Measurements from ENCODE around the gene LTA4H.

LTA4H gene

DNA sequence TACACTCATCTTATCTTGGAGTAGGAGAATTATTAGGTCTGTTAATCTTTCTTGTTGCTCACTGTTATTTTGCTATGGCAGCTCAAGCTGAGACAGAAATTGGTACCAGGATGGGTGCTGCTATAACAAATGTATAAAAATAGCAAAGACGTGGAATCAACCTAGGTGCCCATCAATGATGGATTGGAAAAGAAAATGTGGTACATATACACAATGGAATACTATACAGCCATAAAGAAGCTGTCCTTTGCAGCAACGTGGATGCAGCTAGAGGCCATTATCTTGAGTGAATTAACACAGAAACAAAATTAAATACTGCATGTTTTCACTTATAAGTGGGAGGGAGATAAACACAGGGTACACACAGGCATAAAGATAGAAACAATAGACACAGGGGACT, 14.8 kb upstream of the LTA4H start:
- Histone ChIP-seq H3K4me1 (ENCODE audit: insufficient read depth, low read length) (peaks cover 11% of the 10 kb centered on the region), H3K36me3 (ENCODE audit: insufficient read depth, low read length) (no peaks in the 10 kb centered on the region), H3K4me3 (ENCODE audit: low read length) (no peak overlapping the region), H2AFZ (ENCODE audit: low read depth, low read length) (no peak overlapping the region), H3K27me3 (ENCODE audit: insufficient read depth, low read length) (no peaks in the 10 kb centered on the region), H3K9me3 (ENCODE audit: low read length) (peaks cover 4% of the 10 kb centered on the region)

DNA sequence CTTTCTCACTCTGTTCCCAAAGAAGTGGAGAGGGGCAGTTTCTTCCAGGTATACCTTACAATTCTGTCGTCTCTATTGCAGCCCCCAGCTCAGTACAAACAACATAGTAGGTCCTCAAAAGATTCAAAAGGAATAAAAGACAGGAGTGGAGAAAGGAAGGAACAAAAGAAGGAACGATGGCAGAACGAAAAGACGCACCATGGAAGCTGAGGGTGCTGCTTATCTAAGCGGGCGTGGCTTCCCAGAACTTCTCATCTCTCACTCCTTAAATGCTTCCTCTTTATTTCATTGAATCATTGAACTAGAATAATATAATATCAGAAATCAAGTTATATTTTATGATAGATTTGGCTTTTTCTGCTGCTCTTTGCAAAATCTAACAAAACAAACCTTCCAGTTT, 13.7 kb upstream of the LTA4H start:
- Histone ChIP-seq H3K36me3 (ENCODE audit: insufficient read depth, low read length) (no peaks in the 10 kb centered on the region), H3K27me3 (ENCODE audit: insufficient read depth, low read length) (no peaks in the 10 kb centered on the region), H3K4me3 (ENCODE audit: low read length) (no peak overlapping the region), H3K4me1 (ENCODE audit: insufficient read depth, low read length) (peaks cover 9% of the 10 kb centered on the region), H2AFZ (ENCODE audit: low read depth, low read length) (no peak overlapping the region), H3K9me3 (ENCODE audit: low read length) (peaks cover 4% of the 10 kb centered on the region)

DNA sequence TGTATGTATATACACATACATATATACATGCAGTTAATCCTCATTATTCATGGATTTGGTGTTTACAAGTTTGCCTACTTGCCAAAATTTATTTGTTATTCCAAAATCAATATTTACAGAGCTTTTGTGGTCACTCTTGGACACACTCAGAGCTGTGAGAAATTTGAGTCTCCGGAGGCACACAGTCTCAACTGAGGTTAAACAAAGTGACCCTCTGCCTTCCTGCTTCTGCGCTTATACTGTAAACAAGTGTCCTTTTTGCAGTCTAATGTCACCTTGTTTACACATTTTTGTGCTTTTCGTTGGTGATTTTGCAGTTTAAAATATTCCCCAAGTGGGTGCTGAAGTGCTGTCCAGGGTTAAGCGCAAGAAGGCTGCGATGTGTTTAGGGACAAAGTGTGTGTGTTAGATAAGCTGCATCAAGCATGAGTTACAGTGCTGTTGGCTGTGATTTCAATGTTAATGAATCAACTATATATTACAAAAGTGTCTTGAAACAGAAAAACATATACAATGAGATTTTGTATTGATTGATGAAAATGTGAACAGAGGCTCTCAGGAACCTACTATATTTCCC, 13.1 kb upstream of the LTA4H start:
- Histone ChIP-seq H2AFZ (ENCODE audit: low read depth, low read length) (no peak overlapping the region), H3K4me3 (ENCODE audit: low read length) (no peak overlapping the region), H3K27me3 (ENCODE audit: insufficient read depth, low read length) (no peaks in the 10 kb centered on the region), H3K9me3 (ENCODE audit: low read length) (peaks cover 4% of the 10 kb centered on the region), H3K4me1 (ENCODE audit: insufficient read depth, low read length) (peaks cover 3% of the 10 kb centered on the region), H3K36me3 (ENCODE audit: insufficient read depth, low read length) (no peaks in the 10 kb centered on the region)

DNA sequence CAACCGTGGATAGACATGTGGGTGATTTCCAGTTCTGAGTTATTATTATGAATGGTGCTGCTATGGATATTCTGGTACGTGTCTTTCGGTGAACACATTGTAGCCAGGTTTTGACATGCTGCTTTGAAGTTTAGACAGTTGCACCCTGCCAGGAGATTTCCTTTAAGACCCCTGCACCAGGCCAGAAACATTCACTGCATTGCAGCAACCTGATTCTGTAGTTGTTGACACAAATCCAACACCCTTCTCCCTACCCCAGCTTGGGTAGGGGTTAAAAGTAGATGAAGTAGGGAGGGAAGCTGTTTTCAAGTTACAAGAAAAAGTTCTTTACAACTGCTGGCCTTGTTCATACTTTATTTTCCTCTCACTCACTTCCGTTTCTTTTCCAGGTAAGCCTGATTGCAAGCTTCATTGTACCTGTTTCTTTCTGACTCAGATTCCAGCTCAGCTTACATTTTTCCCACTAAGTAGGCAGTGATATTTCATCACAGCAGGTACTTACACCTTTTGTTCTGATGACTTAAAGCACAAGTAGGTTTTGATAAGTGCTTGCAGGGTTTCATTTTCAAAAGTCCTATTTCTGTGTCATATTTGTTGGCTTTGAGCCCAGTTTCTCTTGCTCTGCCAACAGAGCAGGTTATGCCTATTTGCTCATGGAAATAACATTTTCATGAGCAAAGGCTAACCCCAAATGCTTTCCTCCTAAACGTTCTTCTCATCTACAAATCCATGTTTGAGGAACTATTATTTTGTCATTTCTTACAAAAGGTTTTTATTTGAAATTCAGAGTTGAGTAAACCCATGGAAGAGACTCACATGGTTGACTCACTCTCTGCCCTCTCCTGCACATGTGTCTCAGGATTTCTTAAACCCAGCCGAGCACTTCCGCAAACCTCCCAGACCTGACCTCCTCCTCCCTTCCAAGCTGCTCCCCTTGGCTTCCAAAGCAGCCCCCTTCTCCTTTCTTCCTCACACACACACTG, 12.1 kb upstream of the LTA4H start:
- Histone ChIP-seq H3K4me3 (ENCODE audit: low read length) (no peak overlapping the region), H3K27me3 (ENCODE audit: insufficient read depth, low read length) (no peaks in the 10 kb centered on the region), H3K4me1 (ENCODE audit: insufficient read depth, low read length) (no peaks in the 10 kb centered on the region), H2AFZ (ENCODE audit: low read depth, low read length) (no peak overlapping the region), H3K36me3 (ENCODE audit: insufficient read depth, low read length) (no peaks in the 10 kb centered on the region), H3K9me3 (ENCODE audit: low read length) (peaks cover 3% of the 10 kb centered on the region)

DNA sequence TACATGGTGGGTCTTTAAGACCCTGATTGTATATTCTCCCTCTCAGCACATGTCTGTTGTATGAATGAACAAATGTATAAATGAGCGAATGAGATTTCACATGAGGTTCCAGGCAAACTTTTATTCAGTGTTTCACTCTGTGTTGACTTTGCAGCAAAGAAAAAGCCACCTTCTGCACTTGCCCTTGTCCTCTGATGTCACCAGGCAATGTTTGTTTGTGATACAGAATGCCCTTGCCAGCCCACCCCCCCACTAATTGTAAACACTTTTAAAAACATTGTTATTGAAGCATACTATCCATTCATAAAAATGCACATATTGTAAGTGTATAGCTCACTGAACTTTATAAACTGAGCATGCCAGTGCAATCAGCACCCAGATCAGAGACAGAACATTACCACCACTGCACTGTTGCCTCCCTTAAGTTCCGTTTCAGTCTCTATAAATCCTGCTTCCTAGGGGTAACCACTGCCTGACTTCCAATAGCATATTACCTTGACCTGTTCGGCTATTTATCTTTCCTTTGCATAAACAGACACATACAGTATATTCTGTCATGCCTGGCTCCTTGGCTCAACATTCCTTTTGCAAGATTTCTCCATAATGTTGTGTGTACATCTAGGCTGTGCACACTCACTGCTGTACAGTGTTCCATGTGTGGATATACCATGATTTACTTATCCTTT, 11.3 kb upstream of the LTA4H start:
- Histone ChIP-seq H3K36me3 (ENCODE audit: insufficient read depth, low read length) (no peaks in the 10 kb centered on the region), H3K4me1 (ENCODE audit: insufficient read depth, low read length) (no peaks in the 10 kb centered on the region), H3K27me3 (ENCODE audit: insufficient read depth, low read length) (no peaks in the 10 kb centered on the region), H3K9me3 (ENCODE audit: low read length) (peaks cover 1% of the 10 kb centered on the region), H3K4me3 (ENCODE audit: low read length) (no peak overlapping the region), H2AFZ (ENCODE audit: low read depth, low read length) (no peak overlapping the region)

DNA sequence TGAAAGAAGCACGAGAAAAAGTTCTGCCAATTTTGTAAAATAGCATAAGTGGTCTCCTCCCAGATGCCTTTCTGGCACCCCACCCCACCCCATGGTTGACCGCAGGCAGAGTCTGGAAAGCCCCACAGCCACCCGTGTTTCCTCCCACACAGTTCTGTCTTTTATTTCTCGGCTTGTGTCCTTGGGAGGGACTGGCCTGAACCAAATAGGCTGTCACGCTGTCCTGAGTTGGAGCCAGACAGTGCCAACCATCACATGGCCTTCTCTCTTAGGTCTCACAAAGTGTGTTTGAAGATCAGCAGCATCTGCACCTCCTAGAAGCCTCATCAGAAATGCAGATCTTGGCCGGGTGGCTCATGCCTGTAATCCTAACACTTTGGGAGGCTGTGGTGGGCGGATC, 10.2 kb upstream of the LTA4H start:
- no peaks in the 10 kb centered on the region for H3K36me3 ChIP-seq (ENCODE audit: insufficient read depth, low read length)
- no peak overlapping the region for H2AFZ ChIP-seq (ENCODE audit: low read depth, low read length)
- no peaks in the 10 kb centered on the region for H3K9me3 ChIP-seq (ENCODE audit: low read length)
- H3K4me3 ChIP-seq (ENCODE audit: low read length), result no peak overlapping the region
- H3K27me3 ChIP-seq (ENCODE audit: insufficient read depth, low read length), result no peaks in the 10 kb centered on the region
- H3K4me1 ChIP-seq (ENCODE audit: insufficient read depth, low read length), result no peaks in the 10 kb centered on the region

DNA sequence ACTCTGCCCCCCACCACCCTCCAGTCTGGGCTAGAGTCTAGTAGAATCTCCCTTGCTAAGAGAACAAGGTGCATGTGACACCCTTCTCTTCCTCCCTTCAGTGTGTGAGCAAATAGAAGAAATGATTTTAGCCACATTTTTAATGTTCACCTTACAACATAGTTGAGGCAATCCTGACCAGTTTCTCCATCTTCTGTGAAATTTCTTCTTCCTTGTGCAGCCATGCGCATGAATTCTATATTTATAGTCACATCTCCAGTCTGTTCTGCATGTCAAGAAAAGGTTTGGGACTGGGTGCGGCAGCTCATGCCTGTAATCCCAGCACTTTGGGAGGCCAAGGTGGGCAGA, 9.5 kb upstream of the LTA4H start:
- Histone ChIP-seq H3K36me3 (ENCODE audit: insufficient read depth, low read length) (no peaks in the 10 kb centered on the region), H2AFZ (ENCODE audit: low read depth, low read length) (no peak overlapping the region), H3K4me1 (ENCODE audit: insufficient read depth, low read length) (no peaks in the 10 kb centered on the region), H3K4me3 (ENCODE audit: low read length) (no peak overlapping the region), H3K27me3 (ENCODE audit: insufficient read depth, low read length) (no peaks in the 10 kb centered on the region), H3K9me3 (ENCODE audit: low read length) (no peaks in the 10 kb centered on the region)

DNA sequence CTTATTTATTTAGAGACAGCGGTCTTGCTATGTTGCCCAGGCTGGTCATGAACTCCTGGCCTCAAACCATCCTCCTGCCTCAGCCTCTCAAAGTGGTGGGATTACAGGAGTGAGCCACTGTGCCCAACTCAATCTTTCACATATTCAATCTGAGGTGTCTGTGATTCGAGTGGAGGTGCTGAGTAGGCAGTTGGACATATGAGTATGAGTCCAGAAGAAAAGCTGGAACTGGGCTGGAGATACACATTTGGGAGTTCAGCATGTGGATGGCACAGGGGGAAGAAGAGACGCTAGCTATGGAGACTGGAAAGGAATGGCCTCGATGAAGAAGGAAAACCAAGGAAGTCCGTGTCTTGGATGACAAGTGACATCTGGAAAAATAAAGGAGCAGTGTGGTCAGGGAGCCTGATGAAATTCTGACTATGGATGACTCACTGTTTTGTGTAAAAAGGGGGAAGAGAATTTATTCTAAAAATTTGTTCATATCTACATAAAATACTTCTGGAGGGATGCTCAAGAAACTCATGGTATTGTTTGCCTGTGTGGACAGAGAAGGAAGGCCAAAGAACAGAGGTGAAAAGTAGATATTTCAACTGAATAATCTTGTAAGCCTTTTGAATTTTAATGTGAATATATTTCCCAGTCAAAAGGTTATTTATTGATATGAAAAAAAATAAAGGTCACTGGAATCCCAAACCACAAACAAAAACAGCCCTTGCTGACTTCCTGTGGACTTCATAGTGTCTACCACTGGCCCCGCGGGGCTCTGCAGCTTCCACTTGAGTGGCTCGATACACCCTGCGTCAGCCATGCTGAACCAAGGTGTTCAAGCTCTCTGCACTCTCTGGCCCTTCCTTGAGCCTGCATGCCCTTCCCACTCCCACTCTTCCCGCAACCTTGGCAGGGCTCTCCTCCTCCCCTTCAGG, 8.9 kb upstream of the LTA4H start:
- H3K9me3 ChIP-seq (ENCODE audit: low read length), result no peaks in the 10 kb centered on the region
- H3K4me1 ChIP-seq (ENCODE audit: insufficient read depth, low read length), result no peaks in the 10 kb centered on the region
- no peak overlapping the region for H3K4me3 ChIP-seq (ENCODE audit: low read length)
- no peaks in the 10 kb centered on the region for H3K36me3 ChIP-seq (ENCODE audit: insufficient read depth, low read length)
- H2AFZ ChIP-seq (ENCODE audit: low read depth, low read length), result no peak overlapping the region
- H3K27me3 ChIP-seq (ENCODE audit: insufficient read depth, low read length), result no peaks in the 10 kb centered on the region

DNA sequence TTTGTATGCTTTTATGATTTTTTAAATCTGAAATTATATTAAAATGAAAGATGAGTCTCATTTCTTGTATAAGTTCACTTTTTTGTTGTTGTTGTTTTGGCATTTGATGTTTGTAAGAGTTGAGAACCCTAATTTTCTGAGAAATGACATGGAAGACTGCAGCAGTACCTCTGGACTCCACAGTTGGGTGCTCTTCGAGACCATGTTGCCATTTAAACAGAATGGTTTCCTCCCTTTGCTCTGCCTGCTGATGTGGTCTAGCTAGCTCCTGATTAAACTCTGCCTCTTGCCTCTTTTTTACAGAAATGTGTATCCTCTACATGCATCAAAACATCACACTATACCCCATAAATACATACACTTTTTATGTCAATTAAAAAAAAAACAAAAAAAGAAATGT, 5.8 kb upstream of the LTA4H start:
- Histone ChIP-seq H3K36me3 (ENCODE audit: insufficient read depth, low read length) (no peaks in the 10 kb centered on the region), H3K9me3 (ENCODE audit: low read length) (no peaks in the 10 kb centered on the region), H3K27me3 (ENCODE audit: insufficient read depth, low read length) (no peaks in the 10 kb centered on the region), H2AFZ (ENCODE audit: low read depth, low read length) (no peak overlapping the region), H3K4me3 (ENCODE audit: low read length) (no peak overlapping the region), H3K4me1 (ENCODE audit: insufficient read depth, low read length) (no peaks in the 10 kb centered on the region)

DNA sequence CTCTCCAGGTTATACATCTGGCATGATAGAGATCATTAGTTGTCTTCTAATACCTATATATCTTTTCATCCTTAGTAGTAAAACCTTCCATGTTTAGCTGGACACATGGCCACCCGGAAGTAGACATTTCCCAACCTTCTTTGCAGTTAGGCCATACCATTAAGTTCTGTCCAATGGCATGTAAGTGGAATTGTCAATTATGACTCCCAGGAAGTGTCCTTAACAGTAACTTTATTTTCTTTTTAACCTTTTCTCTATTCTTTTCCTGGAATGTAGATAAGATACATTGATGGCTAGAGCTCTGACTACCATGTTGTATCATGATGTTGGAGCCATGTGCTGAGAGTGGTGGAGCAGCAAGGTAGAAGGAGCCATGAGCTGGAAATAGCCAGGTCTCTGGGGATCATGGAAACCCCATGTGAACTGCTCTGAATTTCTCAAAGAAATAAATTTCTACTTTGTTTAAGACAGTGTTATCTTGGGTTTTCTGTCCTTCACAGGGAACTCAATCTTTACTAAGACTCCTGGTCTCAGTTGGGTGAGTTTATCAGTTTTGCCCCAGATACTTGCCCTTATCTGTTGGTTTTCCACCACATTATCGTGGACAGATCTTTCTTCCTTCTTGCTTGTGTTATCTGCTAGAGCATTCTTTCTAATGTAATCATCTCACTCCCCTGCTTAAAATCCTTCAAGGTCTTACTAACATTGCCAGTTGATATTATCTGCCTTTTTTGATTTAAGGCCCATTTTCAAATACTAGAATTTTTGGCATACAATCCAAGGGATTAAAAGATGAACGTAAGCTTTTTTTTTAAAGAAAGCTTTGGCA, 5.1 kb upstream of the LTA4H start:
- no peak overlapping the region for H3K4me3 ChIP-seq (ENCODE audit: low read length)
- H3K36me3 ChIP-seq (ENCODE audit: insufficient read depth, low read length), result no peaks in the 10 kb centered on the region
- H3K27me3 ChIP-seq (ENCODE audit: insufficient read depth, low read length), result no peaks in the 10 kb centered on the region
- no peak overlapping the region for H2AFZ ChIP-seq (ENCODE audit: low read depth, low read length)
- no peaks in the 10 kb centered on the region for H3K4me1 ChIP-seq (ENCODE audit: insufficient read depth, low read length)
- H3K9me3 ChIP-seq (ENCODE audit: low read length), result no peaks in the 10 kb centered on the region

DNA sequence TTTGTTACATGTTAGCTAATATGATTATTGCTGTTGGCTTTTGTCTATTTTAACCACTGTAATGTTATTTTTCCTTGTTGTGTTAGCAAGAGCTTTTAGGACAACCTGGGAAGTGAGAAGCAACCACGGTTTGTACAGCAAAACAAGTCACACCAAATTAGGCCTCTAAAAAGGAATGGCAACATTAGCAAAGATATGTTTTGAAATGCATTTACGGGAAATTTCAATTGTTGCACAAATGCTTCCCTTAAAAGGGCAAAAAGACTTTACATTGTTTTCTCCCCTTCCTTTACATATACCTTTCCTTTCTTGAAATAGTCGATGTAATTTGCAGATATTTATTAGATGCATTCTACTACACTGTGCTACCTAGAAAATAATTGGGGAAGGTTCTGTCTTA, 4.1 kb upstream of the LTA4H start:
- no peaks in the 10 kb centered on the region for H3K4me1 ChIP-seq (ENCODE audit: insufficient read depth, low read length)
- no peak overlapping the region for H2AFZ ChIP-seq (ENCODE audit: low read depth, low read length)
- H3K9me3 ChIP-seq (ENCODE audit: low read length), result no peaks in the 10 kb centered on the region
- no peaks in the 10 kb centered on the region for H3K36me3 ChIP-seq (ENCODE audit: insufficient read depth, low read length)
- no peaks in the 10 kb centered on the region for H3K27me3 ChIP-seq (ENCODE audit: insufficient read depth, low read length)
- H3K4me3 ChIP-seq (ENCODE audit: low read length), result no peak overlapping the region
